GM10266 (cell line): Measurements from ENCODE around the gene TSPAN18.

Source experiments
- DNase-seq: peaks from one replicate; pipeline ENCODE4 v3.0.0; 2012; ENCODE audit errors: extremely low spot score
- TF ChIP-seq, protein P1 (sequence below): IDR thresholded peaks from 2 replicates; pipeline ENCODE4 v1.5.1; 2012; ENCODE audit warnings: mild to moderate bottlenecking, low read depth; ENCODE audit not compliant: control insufficient read depth, insufficient read depth; ENCODE audit errors: missing control alignments

Gene TSPAN18

DNA sequence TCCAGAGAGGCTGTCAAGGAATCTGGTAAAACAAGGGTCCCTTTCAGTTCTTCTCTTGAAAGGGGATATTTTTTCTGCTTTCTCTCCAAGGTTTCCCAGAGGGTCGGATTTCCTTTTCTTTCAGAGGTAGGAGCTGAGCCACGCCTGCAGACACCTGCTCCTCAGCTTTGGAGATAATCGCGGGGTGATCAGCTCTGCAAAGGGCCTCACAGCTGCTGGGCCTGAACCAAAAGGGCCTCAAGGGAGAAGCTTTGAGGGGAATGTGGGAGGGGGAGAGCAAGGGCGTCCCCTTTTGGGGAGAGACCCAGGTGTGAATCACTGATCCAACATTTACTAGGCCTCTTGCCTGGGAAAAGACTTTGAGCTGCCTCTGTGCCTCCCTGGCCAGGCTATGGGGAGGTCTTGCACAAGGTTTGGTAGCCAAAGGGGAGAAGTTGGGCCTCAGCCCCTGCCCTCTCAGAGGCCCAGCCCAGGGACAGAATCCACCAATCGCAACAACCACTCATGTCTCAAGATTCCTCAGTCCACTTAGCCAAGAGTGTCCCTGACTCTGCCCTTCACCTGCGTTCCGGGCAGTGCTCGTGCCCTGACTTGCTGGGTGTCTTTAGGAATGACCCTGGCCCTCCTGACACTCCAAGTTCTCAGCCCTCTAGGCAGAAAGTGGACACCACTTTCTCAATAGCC is 237.9 kb downstream of the TSPAN18 start:
- DNase-seq = no peak

DNA sequence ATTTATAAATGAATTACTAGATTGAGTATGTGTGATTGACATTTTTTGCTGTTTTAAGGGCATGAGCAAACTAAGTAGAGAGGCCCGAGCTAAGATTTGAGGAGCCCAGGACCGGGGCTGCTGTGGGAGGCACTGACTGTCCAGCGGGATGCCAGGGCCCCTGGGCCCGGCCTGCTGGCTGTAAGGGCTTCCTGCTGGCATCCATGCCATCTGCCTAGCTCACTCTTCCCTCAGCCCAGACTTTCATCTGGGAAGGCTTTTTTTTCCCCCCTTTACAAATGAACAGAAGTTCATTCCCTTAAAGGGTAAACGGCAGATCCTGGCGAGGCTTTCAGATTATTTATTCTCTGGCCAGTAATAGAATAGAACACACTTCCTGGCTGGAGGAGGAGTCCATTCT is 239.9 kb downstream of the TSPAN18 start:
- no peak for DNase-seq
- TF ChIP-seq, protein P1, sequence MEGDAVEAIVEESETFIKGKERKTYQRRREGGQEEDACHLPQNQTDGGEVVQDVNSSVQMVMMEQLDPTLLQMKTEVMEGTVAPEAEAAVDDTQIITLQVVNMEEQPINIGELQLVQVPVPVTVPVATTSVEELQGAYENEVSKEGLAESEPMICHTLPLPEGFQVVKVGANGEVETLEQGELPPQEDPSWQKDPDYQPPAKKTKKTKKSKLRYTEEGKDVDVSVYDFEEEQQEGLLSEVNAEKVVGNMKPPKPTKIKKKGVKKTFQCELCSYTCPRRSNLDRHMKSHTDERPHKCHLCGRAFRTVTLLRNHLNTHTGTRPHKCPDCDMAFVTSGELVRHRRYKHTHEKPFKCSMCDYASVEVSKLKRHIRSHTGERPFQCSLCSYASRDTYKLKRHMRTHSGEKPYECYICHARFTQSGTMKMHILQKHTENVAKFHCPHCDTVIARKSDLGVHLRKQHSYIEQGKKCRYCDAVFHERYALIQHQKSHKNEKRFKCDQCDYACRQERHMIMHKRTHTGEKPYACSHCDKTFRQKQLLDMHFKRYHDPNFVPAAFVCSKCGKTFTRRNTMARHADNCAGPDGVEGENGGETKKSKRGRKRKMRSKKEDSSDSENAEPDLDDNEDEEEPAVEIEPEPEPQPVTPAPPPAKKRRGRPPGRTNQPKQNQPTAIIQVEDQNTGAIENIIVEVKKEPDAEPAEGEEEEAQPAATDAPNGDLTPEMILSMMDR = no peak

More for the DNA sequence above, 237.9 kb downstream of the TSPAN18 start:
- TF ChIP-seq, protein P1 = no peak

DNA sequence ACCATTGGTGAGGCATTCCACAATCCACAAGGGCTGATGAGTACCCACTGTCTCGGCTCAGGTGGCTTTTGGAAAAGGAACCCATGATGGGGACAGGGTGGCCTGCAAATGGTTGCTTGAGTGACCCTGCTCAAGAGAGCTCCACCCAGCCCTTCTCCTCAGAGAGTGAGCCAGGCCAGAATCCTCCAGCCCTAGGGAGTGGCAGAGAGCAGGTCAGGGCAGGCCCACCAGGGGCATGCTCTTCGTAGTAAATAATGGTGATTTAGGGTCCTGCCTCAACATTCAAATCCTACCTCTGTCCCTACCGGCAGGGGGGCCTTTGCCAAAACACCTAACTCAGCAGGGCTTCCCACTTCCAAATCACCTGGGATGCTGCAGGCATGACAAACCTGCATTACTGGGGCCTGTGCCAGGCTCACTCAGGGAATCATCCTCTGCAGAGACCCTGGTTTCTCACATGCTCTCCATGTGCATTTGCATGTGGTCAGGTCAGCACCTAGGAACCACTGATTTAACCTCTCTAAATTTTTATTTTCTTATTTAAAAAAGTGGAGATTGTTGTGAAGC is 241.3 kb downstream of the TSPAN18 start:
- TF ChIP-seq, protein P1 = no peak
- no peak for DNase-seq

DNA sequence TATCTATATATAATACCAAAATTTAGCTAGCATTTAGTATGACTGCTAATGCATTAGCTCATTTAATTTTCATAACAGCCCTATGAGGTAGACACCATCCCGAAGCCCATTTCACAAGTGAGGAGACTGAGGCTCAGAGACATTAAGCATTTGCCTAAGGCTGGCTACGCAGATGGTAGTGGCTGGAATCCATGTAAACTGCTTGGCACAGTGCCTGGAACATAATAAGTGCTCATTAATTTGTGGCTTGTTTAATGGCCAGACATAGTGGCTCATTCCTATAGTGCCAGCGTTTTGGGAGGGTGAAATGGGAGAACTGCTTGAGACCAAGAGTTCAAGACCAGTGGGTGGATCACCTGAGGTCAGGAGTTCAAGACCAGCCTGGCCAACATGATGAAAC is 241.7 kb downstream of the TSPAN18 start:
- no peak for DNase-seq

DNA sequence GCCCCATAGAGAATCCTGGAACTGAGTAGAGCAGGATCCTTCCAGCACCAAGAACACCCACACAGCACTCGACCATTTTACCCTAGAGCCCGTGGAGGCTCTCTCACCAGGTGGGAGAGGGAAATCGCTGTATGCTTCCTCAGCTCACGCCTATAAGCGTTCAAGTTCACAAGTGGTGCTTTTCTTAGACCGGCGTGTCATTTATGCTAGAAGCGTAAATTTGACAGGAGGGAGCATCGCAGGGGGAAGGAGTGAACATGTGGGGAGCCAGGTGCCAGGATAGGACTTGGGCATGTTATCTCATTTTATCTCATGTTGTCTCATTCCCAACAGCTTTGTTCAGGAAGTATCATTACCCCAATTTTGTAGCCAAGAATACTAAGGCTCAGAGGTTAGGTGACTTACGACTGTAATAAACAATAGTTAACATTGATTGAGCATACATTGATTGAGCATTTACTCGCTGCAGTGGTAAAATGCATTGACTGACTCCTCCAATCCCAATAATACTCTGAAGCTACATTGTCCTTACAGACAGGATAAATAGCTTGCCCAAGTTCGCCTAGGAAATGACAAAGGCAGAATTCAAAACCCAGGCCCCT is 243.0 kb downstream of the TSPAN18 start:
- no peak for DNase-seq
- TF ChIP-seq, protein P1 = no peak

More for the DNA sequence above, 241.7 kb downstream of the TSPAN18 start:
- TF ChIP-seq, protein P1 = no peak

DNA sequence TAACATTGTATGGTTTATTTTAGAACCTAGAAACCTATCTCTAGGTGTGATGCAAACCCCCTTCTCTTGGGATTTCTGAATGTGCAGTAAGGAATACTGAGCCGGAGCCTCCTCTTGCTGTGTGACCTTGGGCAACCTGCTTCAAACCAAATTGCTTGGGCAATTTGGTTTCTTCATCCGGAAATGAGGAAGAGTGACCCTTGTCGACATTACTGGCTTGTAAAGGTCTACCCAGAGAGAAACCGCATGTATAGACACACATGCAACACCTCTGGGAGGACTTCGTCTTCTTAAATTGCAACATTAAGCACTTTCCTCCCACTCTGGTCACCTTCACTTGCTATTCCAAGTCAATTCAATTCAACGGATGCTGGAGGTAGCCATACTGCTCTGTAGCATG is 243.5 kb downstream of the TSPAN18 start:
- TF ChIP-seq, protein P1 = no peak
- no peak for DNase-seq

DNA sequence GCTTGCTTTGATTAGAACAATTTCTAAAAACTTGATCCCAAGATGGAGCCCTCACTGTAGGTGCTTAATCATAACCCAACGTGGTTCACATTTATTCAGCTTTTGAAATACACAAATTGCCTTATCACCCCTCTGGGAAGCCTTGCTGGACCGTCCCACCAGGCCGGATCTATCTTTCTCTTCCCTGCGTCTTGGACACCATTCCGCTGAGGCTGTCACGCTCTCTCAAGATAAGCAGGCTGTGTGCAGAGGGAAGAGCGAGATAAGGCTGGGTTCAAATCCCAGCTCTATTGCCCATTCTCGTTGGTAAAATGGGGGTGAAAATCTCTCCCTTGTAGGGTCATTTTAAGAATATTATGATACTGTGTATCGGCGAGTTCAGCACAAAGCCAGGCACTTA is 244.4 kb downstream of the TSPAN18 start:
- no peak for DNase-seq

More for the DNA sequence above, 244.4 kb downstream of the TSPAN18 start:
- TF ChIP-seq, protein P1 = no peak
